G401 (cell line): ENCODE results near the gene MDGA2. TPM values are rescaled to one million over a fixed set of nuclear protein-coding genes. Genes with fewer than 3 reads are reported as not detected.
"Not testable (repeated sequence)": the region's sequence is repeated elsewhere in the genome, so short reads cannot be mapped to it uniquely, and the experiment has no call there.

Experiments used
- DNase-seq: peaks from one replicate; pipeline ENCODE4 v3.0.0-alpha.2; 2015; ENCODE audit warnings: low spot score
- in situ Hi-C: cut with HindIII; loops from 2 replicates; pipeline ENCODE4 v1.10.0; 2016; ENCODE audit warnings: low sequenced_read_pairs, mixed read lengths
- total RNA-seq: library from RNA; depleted of rRNA; stranded (reverse); fragments of >200 nt; shearing (Covaris generic); gene quantifications from 2 replicates; pipeline ENCODE4 v1.2.3, GENCODE V29; 2014

MDGA2 gene
- total RNA-seq, 1 experiment from 2014 or later = not detected

GRCh38 chr14:47195582-47195981 is 479.8 kb downstream of the MDGA2 start:
- in situ Hi-C loops = no loop called here

GRCh38 chr14:47194055-47194454 is 481.4 kb downstream of the MDGA2 start:
- in situ Hi-C loops = no loop called here
- no peak for DNase-seq

More at GRCh38 chr14:47195582-47195981, 479.8 kb downstream of the MDGA2 start:
- DNase-seq = no peak

GRCh38 chr14:47192203-47192602 is 483.2 kb downstream of the MDGA2 start:
- in situ Hi-C loops, DNase-seq: not testable (repeated sequence)

GRCh38 chr14:47191700-47192099 is 483.7 kb downstream of the MDGA2 start:
- DNase-seq = no peak
- in situ Hi-C loops = no loop called here

- DNase-seq = no peak
- in situ Hi-C loops = no loop called here
Measured at GRCh38 chr14:47189911-47190484, 485.4 kb downstream of the MDGA2 start.

GRCh38 chr14:47186486-47186885 is 488.9 kb downstream of the MDGA2 start:
- in situ Hi-C loops = no loop called here
- DNase-seq = no peak

- in situ Hi-C loops = no loop called here
- no peak for DNase-seq
Measured at GRCh38 chr14:47179906-47180305, 495.5 kb downstream of the MDGA2 start.

GRCh38 chr14:47171896-47172295 is 503.5 kb downstream of the MDGA2 start:
- in situ Hi-C loops, DNase-seq: not testable (repeated sequence)

GRCh38 chr14:47167402-47167801 is 508.0 kb downstream of the MDGA2 start:
- DNase-seq = no peak
- in situ Hi-C loops = no loop called here

- in situ Hi-C loops = no loop called here
- DNase-seq = no peak
Measured at GRCh38 chr14:47155395-47155794, 520.0 kb downstream of the MDGA2 start.

GRCh38 chr14:47154276-47154797 is 521.1 kb downstream of the MDGA2 start:
- in situ Hi-C loops = no loop called here

GRCh38 chr14:47153746-47154145 is 521.7 kb downstream of the MDGA2 start:
- in situ Hi-C loops = no loop called here
- DNase-seq = no peak

More at GRCh38 chr14:47154276-47154797, 521.1 kb downstream of the MDGA2 start:
- DNase-seq = no peak

GRCh38 chr14:47150267-47150666 is 525.1 kb downstream of the MDGA2 start:
- no peak for DNase-seq
- in situ Hi-C loops = no loop called here

GRCh38 chr14:47149326-47149725 is 526.1 kb downstream of the MDGA2 start:
- DNase-seq = no peak
- in situ Hi-C loops = no loop called here

- in situ Hi-C loops = no loop called here
- DNase-seq = no peak
Measured at GRCh38 chr14:47148686-47149085, 526.7 kb downstream of the MDGA2 start.

- in situ Hi-C loops = no loop called here
- DNase-seq = no peak
Measured at GRCh38 chr14:47120645-47121044, 554.8 kb downstream of the MDGA2 start.

- in situ Hi-C loops = no loop called here
- no peak for DNase-seq
Measured at GRCh38 chr14:47103771-47104170, 571.6 kb downstream of the MDGA2 start.

GRCh38 chr14:47102472-47102871 is 572.9 kb downstream of the MDGA2 start:
- no peak for DNase-seq
- in situ Hi-C loops = no loop called here

- in situ Hi-C loops = no loop called here
- DNase-seq = no peak
Measured at GRCh38 chr14:47085678-47086077, 589.7 kb downstream of the MDGA2 start.

GRCh38 chr14:47065326-47065725 is 610.1 kb downstream of the MDGA2 start:
- in situ Hi-C loops = no loop called here

GRCh38 chr14:47060050-47060449 is 615.4 kb downstream of the MDGA2 start:
- in situ Hi-C loops = no loop called here
- DNase-seq = no peak

More at GRCh38 chr14:47065326-47065725, 610.1 kb downstream of the MDGA2 start:
- DNase-seq = no peak
